GM23338 (cell line): Measurements from ENCODE around the gene OTOGL. TPM values are rescaled to one million over a fixed set of nuclear protein-coding genes. Genes with fewer than 3 reads are reported as not detected.

Experiments used
- ATAC-seq: fragments of 200-7000 bp; cut with Tn5 transposase; 3 replicates; pipeline ENCODE4 v1.9.1; 2020
- DNase-seq: peaks from one replicate; pipeline ENCODE4 v3.0.0-alpha.2; 2015; ENCODE audit warnings: low spot score
- H2AFZ ChIP-seq: fragments of 200-600 bp; sonication (generic); 2 replicates; pipeline ENCODE4 v1.8.0; 2016; ENCODE audit warnings: antibody characterized with exemption, mild to moderate bottlenecking, moderate library complexity
- H3F3A ChIP-seq: fragments of 200-600 bp; sonication (generic); replicated peaks from 2 replicates; pipeline ENCODE4 v1.8.0; 2017; ENCODE audit warnings: antibody characterized with exemption, mixed run types, low read depth
- H3K27ac ChIP-seq: fragments of 200-600 bp; sonication (generic); 2 replicates; pipeline ENCODE4 v1.6.1; 2016; ENCODE audit warnings: low read depth
- H3K27me3 ChIP-seq: fragments of 200-600 bp; sonication (generic); 2 replicates; pipeline ENCODE4 v1.8.0; 2016; ENCODE audit warnings: mild to moderate bottlenecking, mixed run types, moderate library complexity; ENCODE audit not compliant: insufficient read depth
- H3K36me3 ChIP-seq: fragments of 200-600 bp; sonication (generic); 2 replicates; pipeline ENCODE4 v1.8.0; 2016; ENCODE audit warnings: mild to moderate bottlenecking; ENCODE audit not compliant: insufficient read depth
- H3K4me1 ChIP-seq: fragments of 200-600 bp; sonication (generic); 2 replicates; pipeline ENCODE4 v1.8.0; 2016; ENCODE audit warnings: mild to moderate bottlenecking, moderate library complexity; ENCODE audit not compliant: insufficient read depth
- H3K4me2 ChIP-seq: fragments of 200-600 bp; sonication (generic); 2 replicates; pipeline ENCODE4 v1.7.1; 2017; ENCODE audit warnings: mixed run types
- H3K4me3 ChIP-seq: fragments of 200-600 bp; sonication (generic); 2 replicates; pipeline ENCODE4 v1.6.1; 2016; ENCODE audit warnings: mixed run types
- H3K79me2 ChIP-seq: fragments of 200-600 bp; sonication (generic); replicated peaks from 2 replicates; pipeline ENCODE4 v1.8.0; 2017; ENCODE audit warnings: mild to moderate bottlenecking; ENCODE audit not compliant: insufficient read depth
- H3K9me2 ChIP-seq: fragments of 200-600 bp; sonication (generic); 2 replicates; pipeline ENCODE4 v1.8.0; 2017; ENCODE audit not compliant: insufficient read depth
- H4K20me1 ChIP-seq: fragments of 200-600 bp; sonication (generic); replicated peaks from 2 replicates; pipeline ENCODE4 v1.8.0; 2017; ENCODE audit warnings: mild to moderate bottlenecking; ENCODE audit not compliant: insufficient read depth
- H3K27ac Mint-ChIP-seq: 2 replicates; pipeline ENCODE4 v1.8.0; 2020; ENCODE audit warnings: inconsistent platforms, mild to moderate bottlenecking, moderate library complexity, mixed read lengths
- H3K27me3 Mint-ChIP-seq: 3 replicates; pipeline ENCODE4 v1.8.0; 2022; ENCODE audit warnings: low read depth, mild to moderate bottlenecking, moderate library complexity, mixed read lengths, inconsistent platforms; ENCODE audit not compliant: insufficient read depth, poor library complexity
- H3K36me3 Mint-ChIP-seq: 3 replicates; pipeline ENCODE4 v1.8.0; 2021; ENCODE audit warnings: low read depth, mild to moderate bottlenecking, inconsistent platforms, moderate library complexity, mixed read lengths
- H3K4me1 Mint-ChIP-seq: 3 replicates; pipeline ENCODE4 v1.8.0; 2020; ENCODE audit warnings: mild to moderate bottlenecking, inconsistent platforms, mixed read lengths
- H3K4me3 Mint-ChIP-seq: 3 replicates; pipeline ENCODE4 v1.8.0; 2021; ENCODE audit warnings: moderate library complexity, mild to moderate bottlenecking, inconsistent platforms, mixed read lengths
- H3K9me3 Mint-ChIP-seq: 3 replicates; pipeline ENCODE4 v1.8.0; 2020; ENCODE audit warnings: moderate library complexity, mild to moderate bottlenecking, inconsistent platforms, mixed read lengths
- CTCF ChIP-seq, 2 experiments: fragments of 200-600 bp in 1 of 2; sonication (generic) in 1 of 2; conservative IDR thresholded peaks; 2 replicates each; pipeline versions ENCODE4 v1.5.1 to v1.6.1; 2016 to 2017; ENCODE audit warnings: antibody characterized with exemption in 2 of 2, low read depth in 2 of 2, mild to moderate bottlenecking in 2 of 2, moderate library complexity in 1 of 2
- ETS1 ChIP-seq: IDR thresholded peaks from 2 replicates; pipeline ENCODE4 v1.6.1; 2016; ENCODE audit warnings: antibody characterized with exemption
- EZH2 ChIP-seq: fragments of 200-600 bp; sonication (generic); IDR thresholded peaks from one replicate; pipeline ENCODE4 v1.8.0; 2017; ENCODE audit warnings: antibody characterized with exemption, mild to moderate bottlenecking, low read depth; ENCODE audit not compliant: unreplicated experiment
- JUNB ChIP-seq: IDR thresholded peaks from one replicate; pipeline ENCODE4 v1.6.1; 2016; ENCODE audit warnings: antibody characterized with exemption; ENCODE audit not compliant: unreplicated experiment
- NANOG ChIP-seq: IDR thresholded peaks from 2 replicates; pipeline ENCODE4 v1.6.1; 2016; ENCODE audit warnings: antibody characterized with exemption, borderline replicate concordance
- REST ChIP-seq: IDR thresholded peaks from one replicate; pipeline ENCODE4 v1.6.1; 2018; ENCODE audit warnings: antibody characterized with exemption; ENCODE audit not compliant: unreplicated experiment
- STAT1 ChIP-seq: IDR thresholded peaks from one replicate; pipeline ENCODE4 v1.6.1; 2016; ENCODE audit warnings: antibody characterized with exemption; ENCODE audit not compliant: unreplicated experiment
- ZNF114 ChIP-seq: fragments of 250-450 bp; sonication (Bioruptor Pico); IDR thresholded peaks from 2 replicates; pipeline ENCODE4 v1.5.0; 2020; ENCODE audit warnings: mild to moderate bottlenecking, moderate library complexity
- ZNF462 ChIP-seq: fragments of 250-450 bp; sonication (Bioruptor Pico); IDR thresholded peaks from 2 replicates; pipeline ENCODE4 v1.5.0; 2020; ENCODE audit warnings: mild to moderate bottlenecking, moderate library complexity
- polyA plus RNA-seq: library from polyadenylated mRNA; unstranded; fragments of >200 nt; fragmentation: Nextera tagmentation; extraction: Ambion mirVana; gene quantifications from 2 replicates; pipeline ENCODE4 v1.2.1, GENCODE V29; 2016
- total RNA-seq: library from RNA; depleted of rRNA; stranded (reverse); fragments of >200 nt; shearing (Covaris generic); gene quantifications from 2 replicates; pipeline ENCODE4 v1.2.3, GENCODE V29; 2014

OTOGL gene
- total and polyA plus RNA-seq, 2 experiments from 2014 or later = 0.36 to 0.66 TPM

- Mint-ChIP-seq H3K4me3 (no peak overlapping the region), H3K27ac (no peak overlapping the region), H3K36me3 (no peaks in the 10 kb centered on the region), H3K9me3 (no peaks in the 10 kb centered on the region), H3K4me1 (peaks cover 18% of the 10 kb centered on the region), H3K27me3 (no peaks in the 10 kb centered on the region)
- Histone ChIP-seq H4K20me1 (no peaks in the 10 kb centered on the region), H3K4me3 (no peak overlapping the region), H3K36me3 (no peaks in the 10 kb centered on the region), H3K27me3 (no peaks in the 10 kb centered on the region), H3K27ac (no peak overlapping the region), H3K4me1 (peaks cover 16% of the 10 kb centered on the region), H3K79me2 (no peaks in the 10 kb centered on the region), H3K4me2 (no peak overlapping the region), H3F3A (no peaks in the 10 kb centered on the region), H3K9me2 (no peaks in the 10 kb centered on the region), H2AFZ (no peak overlapping the region)
- ATAC-seq (no peak), DNase-seq (no peak)
- TF ChIP-seq STAT1 (no peak), NANOG (no peak), ZNF114 (CRISPR knock-in tag) (no peak), ETS1 (no peak), EZH2 (no peak), ZNF462 (CRISPR knock-in tag) (no peak), JUNB (no peak), CTCF (conservative IDR thresholded peaks at IDR 0.05; ENCODE audit: low read depth in 2 of 2) (no peak), REST (no peak)
Measured at GRCh38 chr12:80208071-80208470, 108.7 kb downstream of the OTOGL start.
